NCI-H1105 treated with DMSO at 0.1 percent for 48 hours (cell line): Measurements from ENCODE around the gene GNAQ.
"Not testable (repeated sequence)": the region's sequence is repeated elsewhere in the genome, so short reads cannot be mapped to it uniquely, and the experiment has no call there.

Experiments used
- DNase-seq: peaks from one replicate; lab custom pipeline; 2025; lab: John Stamatoyannopoulos, UW

GNAQ gene

DNA sequence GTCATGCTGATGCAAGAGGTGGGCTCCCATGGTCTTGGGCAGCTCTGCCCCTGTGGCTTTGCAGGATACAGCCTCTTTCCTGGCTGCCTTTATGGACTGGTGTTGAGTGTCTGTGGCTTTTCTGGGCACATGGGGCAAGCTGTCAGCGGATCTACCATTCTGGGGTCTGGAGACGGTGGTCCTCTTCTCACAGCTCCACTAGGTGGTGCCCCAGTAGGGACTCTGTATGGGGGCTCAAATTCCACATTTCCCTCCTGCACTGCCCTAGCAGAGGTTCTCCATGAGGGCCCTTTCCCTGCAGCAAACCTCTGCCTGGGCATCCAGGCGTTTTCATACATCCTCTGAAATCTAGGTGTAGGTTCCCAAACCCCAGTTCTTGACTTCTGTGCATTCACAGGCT lies 340.9 kb downstream of the GNAQ start:
- DNase-seq = not testable (repeated sequence)

DNA sequence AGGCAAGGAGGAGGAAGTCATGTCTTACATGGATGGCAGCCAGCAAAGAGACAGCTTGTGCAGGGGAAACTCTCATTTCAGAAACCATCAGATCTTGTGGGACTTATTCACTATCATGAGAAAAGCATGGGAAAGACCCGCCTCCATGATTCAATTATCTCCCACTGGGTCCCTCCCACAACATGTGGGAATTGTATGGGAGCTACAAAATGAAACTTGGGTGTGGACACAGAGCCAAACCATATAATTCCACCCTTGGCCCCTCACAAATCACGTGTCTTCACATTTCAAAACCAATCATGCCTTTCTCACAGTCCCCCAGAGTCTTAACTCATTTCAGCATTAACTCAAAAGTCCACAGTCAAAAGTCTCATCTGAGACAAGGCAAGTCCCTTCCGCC lies 341.5 kb downstream of the GNAQ start:
- DNase-seq = not testable (repeated sequence)

DNA sequence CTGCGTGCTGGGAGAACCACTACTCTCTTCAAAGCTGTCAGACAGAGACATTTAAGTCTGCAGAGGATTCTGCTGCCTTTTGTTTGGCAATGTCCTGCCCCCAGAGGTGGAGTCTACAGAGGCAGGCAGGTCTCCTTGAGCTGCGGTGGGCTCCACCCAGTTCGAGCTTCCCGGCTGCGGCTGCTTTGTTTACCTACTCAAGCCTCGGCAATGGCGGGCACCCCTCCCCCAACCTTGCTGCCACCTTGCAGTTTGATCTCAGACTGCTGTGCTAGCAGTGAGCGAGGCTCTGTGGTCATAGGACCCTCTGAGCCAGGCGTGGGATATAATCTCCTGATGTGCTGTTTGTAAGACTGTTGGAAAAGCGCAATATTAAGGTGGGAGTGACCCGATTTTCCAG lies 343.9 kb downstream of the GNAQ start:
- DNase-seq = not testable (repeated sequence)

DNA sequence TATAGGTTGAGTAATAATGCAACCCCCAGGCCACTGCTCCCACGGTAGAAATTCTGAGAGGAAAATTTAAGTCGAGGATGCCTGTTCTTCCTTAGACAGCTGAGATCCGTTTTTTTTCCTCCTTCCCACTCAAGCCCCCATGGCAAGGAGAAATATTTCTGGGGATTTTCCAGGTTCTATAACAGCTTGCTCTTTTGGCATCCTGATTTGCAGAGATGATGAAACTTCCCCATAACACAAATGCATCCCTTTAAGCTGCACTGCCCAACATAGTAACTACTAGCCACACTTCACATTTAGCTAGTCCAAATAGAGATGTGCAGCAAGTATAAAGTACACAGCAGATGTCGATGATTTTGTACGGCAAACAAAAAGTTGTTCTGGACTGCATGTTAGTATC lies 351.0 kb downstream of the GNAQ start:
- DNase-seq = no peak

DNA sequence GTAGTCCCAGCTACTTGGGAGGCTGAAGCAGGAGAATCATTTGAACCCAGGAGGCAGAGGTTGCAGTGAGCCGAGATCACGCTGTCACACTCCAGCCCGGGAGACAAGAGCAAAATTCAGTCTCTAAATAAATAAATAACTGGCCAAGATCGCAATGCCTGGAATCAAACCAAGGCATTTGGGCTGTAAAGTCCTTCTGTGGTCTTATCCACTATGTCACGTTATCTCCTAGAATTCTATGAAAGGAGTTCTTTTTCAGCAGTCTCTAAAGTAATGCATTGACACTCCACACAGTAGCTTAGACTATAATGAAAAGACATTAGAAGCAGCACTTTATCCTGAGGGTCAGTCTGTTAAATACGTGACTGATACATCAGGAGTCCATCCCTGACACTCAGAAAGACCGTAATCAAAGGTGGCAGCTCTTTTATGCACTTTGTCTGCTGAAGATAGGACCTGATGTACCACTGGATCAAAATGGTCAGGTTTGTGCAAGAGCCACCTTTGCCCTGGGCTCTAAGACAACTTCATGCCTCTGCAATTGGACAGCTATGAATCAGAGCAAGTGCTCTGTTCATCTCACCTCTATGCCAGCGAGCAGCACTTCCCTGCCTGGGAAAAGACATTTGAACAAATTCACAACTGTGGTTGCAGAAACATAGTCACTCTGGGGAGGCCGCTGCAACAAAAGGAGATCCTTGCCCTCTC lies 351.8 kb downstream of the GNAQ start:
- DNase-seq = no peak

DNA sequence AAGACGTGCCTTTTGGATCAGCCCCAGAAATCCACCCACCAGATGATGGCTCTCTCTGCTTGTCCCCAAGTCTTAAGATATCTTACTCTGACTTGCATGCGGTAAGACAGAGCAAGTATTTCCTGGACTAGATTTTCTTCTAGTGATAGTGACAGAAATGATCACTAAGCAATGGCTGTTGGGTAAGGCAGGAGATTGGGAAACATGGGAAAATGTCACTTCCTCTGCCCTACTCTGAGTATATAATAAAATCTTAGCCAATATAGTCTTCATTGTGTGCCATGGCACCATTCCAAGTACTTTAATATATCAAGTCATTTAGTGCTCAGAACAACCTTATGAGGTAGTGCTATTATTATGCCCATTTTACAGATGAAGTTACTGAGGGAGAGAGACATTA lies 352.5 kb downstream of the GNAQ start:
- DNase-seq = no peak

DNA sequence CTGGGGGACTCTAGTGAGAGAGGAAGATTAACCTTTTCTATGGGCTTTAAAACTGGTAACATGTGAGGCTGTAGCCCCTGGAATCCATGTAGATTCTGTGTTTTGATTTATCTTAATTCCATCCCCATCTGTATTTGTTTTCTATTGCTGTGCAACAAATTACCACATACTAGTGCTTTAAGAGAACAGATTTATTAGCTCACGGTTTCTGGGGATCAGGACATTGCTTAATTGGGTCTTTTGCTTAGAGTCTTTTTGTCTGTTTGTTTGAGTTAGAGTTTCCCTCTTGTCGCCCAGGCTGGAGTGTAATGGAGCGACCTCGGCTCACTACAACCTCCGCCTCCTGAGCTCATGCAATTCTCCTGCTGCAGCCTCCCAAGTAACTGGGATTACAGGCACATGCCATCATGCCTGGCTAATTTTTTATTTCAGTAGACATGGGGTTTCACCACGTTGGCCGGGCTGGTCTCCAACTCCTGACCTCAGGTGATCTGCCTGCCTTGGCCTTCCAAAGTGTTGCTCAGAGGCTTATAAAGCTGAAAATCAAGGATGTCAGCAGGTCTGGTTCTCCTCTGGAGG lies 353.6 kb downstream of the GNAQ start:
- DNase-seq = no peak

DNA sequence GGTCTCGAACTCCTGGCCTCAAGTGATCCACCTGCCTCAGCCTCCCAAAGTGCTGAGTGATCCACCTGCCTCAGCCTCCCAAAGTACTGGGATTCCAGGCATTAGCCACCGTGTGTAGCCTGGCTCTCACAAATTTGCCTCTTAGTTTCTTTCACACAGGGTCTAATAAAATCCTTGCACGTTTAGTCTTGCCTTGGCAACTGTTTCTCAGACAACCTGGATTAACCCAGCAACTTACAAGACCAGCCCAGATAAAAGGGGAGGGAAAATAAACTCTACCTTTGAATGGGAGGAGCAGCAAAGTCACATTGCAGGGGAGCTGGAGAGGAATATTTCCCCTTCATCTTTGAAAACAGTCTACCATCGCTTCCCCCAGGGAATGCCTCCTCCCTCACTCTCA lies 354.2 kb downstream of the GNAQ start:
- DNase-seq = no peak

DNA sequence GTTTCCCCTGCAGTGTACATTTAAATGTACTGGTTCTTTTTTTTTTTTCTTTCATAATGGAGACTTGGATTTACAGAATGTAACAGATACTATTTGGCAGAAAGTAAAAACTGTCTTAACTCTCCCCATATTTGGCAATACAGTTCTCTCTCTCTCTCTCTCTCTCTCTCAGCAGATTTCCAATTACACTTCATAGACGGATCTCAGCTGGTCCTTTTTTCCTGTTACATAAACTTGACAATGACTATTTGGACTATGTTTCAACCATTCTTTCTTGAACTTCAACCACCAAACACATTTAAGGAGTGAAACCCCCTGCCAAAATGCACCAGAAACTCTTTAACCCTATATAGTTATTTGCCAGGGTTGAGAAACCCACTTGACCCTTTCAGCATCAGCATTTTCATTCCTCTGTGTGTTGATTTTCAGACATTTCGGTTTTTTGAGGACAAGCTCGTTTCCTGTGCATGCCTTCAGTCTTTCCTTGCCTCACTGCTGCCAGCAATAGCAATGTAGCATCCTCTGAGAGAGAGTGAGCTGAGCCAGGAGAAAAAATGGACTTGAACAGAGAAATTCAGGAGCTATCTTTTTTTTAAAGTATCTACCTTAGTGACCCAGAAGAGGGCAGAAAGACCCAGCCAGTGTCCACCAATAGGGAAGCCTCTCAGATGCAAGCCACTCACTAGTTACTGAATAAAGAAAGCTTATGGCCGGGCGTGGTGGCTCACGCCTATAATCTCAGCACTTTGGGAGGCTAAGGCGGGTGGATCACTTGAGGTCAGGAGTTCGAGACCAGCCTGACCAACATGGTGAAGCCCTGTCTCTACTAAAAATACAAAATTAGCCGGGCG lies 357.4 kb downstream of the GNAQ start:
- DNase-seq = no peak

DNA sequence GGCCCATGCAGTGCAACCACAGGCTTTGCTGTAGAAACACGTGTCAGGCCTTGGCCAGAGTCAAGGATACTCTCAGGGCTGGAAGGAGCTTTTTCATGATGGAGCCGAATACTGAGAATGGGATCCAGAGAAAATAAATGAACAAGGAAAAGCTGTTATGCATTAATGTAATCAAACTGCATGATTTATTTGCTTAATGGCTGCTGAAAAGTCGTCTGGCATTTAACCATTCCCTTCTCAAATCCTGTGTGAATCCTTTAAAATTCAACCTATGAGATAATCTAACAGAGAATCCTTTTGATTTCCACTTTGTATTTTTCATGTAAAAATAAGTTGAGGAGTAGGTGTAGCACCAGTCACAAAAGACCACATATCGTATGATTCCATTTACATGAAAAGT lies 359.4 kb downstream of the GNAQ start:
- DNase-seq = no peak

DNA sequence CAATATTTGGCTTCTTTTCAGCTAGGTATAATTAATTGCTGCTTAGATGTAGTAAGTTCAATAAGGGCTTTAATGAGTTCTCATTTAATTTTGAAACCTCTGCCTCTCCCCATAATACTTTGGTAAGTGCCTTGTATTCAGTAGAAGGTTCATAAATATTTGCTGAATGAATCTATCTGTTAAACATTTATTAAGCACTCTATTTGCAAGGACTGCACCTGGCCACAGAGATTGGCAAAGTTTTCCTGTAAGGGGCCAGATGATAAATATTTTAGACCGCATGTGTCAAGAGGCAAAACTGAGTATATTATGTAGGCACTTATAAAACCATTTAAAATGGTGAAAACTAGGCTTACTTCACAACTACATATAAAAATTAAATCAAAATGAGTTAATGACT lies 364.5 kb downstream of the GNAQ start:
- peak; percentile 77 for DNase-seq
